K562 (cell line): ENCODE measurements around the gene FAM177B. TPM values are rescaled to one million over a fixed set of nuclear protein-coding genes. Genes with fewer than 3 reads are reported as not detected.
A peak's percentile ranks its signal among the peaks of the same experiment; 100 is the strongest.

Experiments used
- BRF1 ChIP-seq: IDR thresholded peaks from 3 replicates; pipeline ENCODE4 v1.6.1; 2011; ENCODE audit warnings: borderline replicate concordance, mild to moderate bottlenecking; ENCODE audit not compliant: insufficient read length; ENCODE audit errors: extremely low read depth
- CXXC5 ChIP-seq: fragments of 250-450 bp; sonication (Bioruptor Pico); IDR thresholded peaks from 2 replicates; pipeline ENCODE4 v1.8.0; 2022; ENCODE audit warnings: inconsistent platforms, mild to moderate bottlenecking, moderate library complexity
- DNMT1 ChIP-seq: fragments of 450-650 bp; IDR thresholded peaks from 2 replicates; pipeline ENCODE4 v1.6.1; 2016; ENCODE audit warnings: antibody characterized with exemption, mild to moderate bottlenecking
- ELF4 ChIP-seq: fragments of 450-650 bp; formaldehyde crosslinking; IDR thresholded peaks from 2 replicates; pipeline ENCODE4 v1.4.0; 2022; ENCODE audit warnings: missing genetic modification characterization
- ETS2 ChIP-seq: IDR thresholded peaks from 2 replicates; pipeline ENCODE4 v1.6.1; 2016; ENCODE audit warnings: borderline replicate concordance, missing genetic modification characterization, mild to moderate bottlenecking, moderate library complexity, missing compliant biosample characterization; ENCODE audit not compliant: poor library complexity, severe bottlenecking
- GABPA ChIP-seq: fragments of 200-800 bp; sonication (Bioruptor generic); conservative IDR thresholded peaks from 2 replicates; pipeline ENCODE4 v1.6.1; 2016; ENCODE audit warnings: low read depth, missing genetic modification characterization, missing compliant biosample characterization
- HLTF ChIP-seq: fragments of 450-650 bp; IDR thresholded peaks from 2 replicates; pipeline ENCODE4 v1.6.1; 2016
- NCOR1 ChIP-seq: fragments of 450-650 bp; IDR thresholded peaks from 2 replicates; pipeline ENCODE4 v1.6.1; 2016; ENCODE audit warnings: mild to moderate bottlenecking, moderate library complexity
- PHF20 ChIP-seq: fragments of 450-650 bp; IDR thresholded peaks from 2 replicates; pipeline ENCODE4 v1.6.1; 2018; ENCODE audit not compliant: partially characterized antibody
- SMAD3 ChIP-seq: fragments of 450-650 bp; formaldehyde crosslinking; conservative IDR thresholded peaks from 2 replicates; pipeline ENCODE4 v1.4.0; 2020; ENCODE audit warnings: mild to moderate bottlenecking
- SMARCA4 ChIP-seq: fragments of 450-650 bp; IDR thresholded peaks from 2 replicates; pipeline ENCODE4 v1.6.1; 2016
- SNIP1 ChIP-seq: fragments of 450-650 bp; IDR thresholded peaks from 2 replicates; pipeline ENCODE4 v1.7.1; 2017; ENCODE audit warnings: low read depth, mild to moderate bottlenecking
- TOE1 ChIP-seq, 2 experiments: fragments of 450-650 bp in 1 of 2; sonication (generic) in 1 of 2; formaldehyde crosslinking in 1 of 2; IDR thresholded peaks; 2 replicates each; pipeline versions ENCODE4 v1.7.1 to v1.8.0; 2016 to 2022; ENCODE audit warnings: borderline replicate concordance in 2 of 2, mild to moderate bottlenecking in 2 of 2, antibody characterized with exemption in 1 of 2, inconsistent platforms in 1 of 2, low read depth in 1 of 2, missing genetic modification reagents in 1 of 2, moderate library complexity in 1 of 2
- ZNF263 ChIP-seq: sonication (generic); formaldehyde crosslinking; IDR thresholded peaks from 2 replicates; pipeline ENCODE4 v1.8.0; 2022; ENCODE audit warnings: mild to moderate bottlenecking, missing genetic modification reagents, borderline replicate concordance
- ZNF444 ChIP-seq: fragments of 250-450 bp; sonication (Bioruptor Pico); IDR thresholded peaks from 2 replicates; pipeline ENCODE4 v1.4.0; 2020; ENCODE audit warnings: mild to moderate bottlenecking, moderate library complexity
- ZNF764 ChIP-seq: fragments of 250-450 bp; sonication (Bioruptor Pico); IDR thresholded peaks from 2 replicates; pipeline ENCODE4 v1.4.0; 2020; ENCODE audit warnings: low read depth, mild to moderate bottlenecking, moderate library complexity
- polyA plus RNA-seq, 8 experiments: library from polyadenylated mRNA; depleted of rRNA in 4 of 8; stranded (reverse) in 5 of 8; unstranded in 3 of 8; fragments of >200 nt; fragmentation: Nextera tagmentation in 2 of 8; fragmentation: Illumina TruSeq in 1 of 8; extraction: Ambion mirVana in 2 of 8; extraction: Trizol in 1 of 8; gene quantifications; 2 replicates each; pipeline versions ENCODE4 v1.2.1 to v1.2.3, GENCODE V29; 2011 to 2014; ENCODE audit warnings: inconsistent platforms in 1 of 8, missing spikeins in 1 of 8
- total RNA-seq, 7 experiments: library from RNA; depleted of rRNA in 6 of 7; stranded (reverse); fragments of >200 nt in 6 of 7; fragmentation: Illumina TruSeq in 2 of 7; extraction: Trizol in 2 of 7; gene quantifications; 2 replicates each; pipeline versions ENCODE4 v1.2.1 to v1.2.3, GENCODE V29; 2011 to 2021; ENCODE audit warnings: low replicate concordance in 1 of 7
- TF ChIP-seq, protein P1 (sequence below): sonication (generic); formaldehyde crosslinking; IDR thresholded peaks from 2 replicates; pipeline ENCODE4 v1.8.0; 2022; ENCODE audit warnings: missing genetic modification reagents, mild to moderate bottlenecking, moderate library complexity, borderline replicate concordance
- TF ChIP-seq, protein P2 (sequence below), 3 experiments: fragments of 200-800 bp in 1 of 3; fragments of 250-450 bp in 1 of 3; fragments of 450-650 bp in 1 of 3; sonication (Bioruptor Pico) in 1 of 3; sonication (Bioruptor generic) in 1 of 3; formaldehyde crosslinking in 1 of 3; IDR thresholded peaks; 2 replicates each; pipeline versions ENCODE4 v1.6.1 to v1.8.0; 2016 to 2022; ENCODE audit warnings: mild to moderate bottlenecking in 2 of 3, missing genetic modification characterization in 2 of 3, missing compliant biosample characterization in 1 of 3, moderate library complexity in 1 of 3
- TF ChIP-seq, protein P3 (sequence below): sonication (generic); formaldehyde crosslinking; IDR thresholded peaks from 2 replicates; pipeline ENCODE4 v1.8.0; 2022; ENCODE audit warnings: missing genetic modification reagents, mild to moderate bottlenecking, borderline replicate concordance

FAM177B gene
- total and polyA plus RNA-seq, 9 of the 15 experiments (the other 6 are each of a cell fraction or from before 2014, with no cell fraction given): not detected

DNA sequence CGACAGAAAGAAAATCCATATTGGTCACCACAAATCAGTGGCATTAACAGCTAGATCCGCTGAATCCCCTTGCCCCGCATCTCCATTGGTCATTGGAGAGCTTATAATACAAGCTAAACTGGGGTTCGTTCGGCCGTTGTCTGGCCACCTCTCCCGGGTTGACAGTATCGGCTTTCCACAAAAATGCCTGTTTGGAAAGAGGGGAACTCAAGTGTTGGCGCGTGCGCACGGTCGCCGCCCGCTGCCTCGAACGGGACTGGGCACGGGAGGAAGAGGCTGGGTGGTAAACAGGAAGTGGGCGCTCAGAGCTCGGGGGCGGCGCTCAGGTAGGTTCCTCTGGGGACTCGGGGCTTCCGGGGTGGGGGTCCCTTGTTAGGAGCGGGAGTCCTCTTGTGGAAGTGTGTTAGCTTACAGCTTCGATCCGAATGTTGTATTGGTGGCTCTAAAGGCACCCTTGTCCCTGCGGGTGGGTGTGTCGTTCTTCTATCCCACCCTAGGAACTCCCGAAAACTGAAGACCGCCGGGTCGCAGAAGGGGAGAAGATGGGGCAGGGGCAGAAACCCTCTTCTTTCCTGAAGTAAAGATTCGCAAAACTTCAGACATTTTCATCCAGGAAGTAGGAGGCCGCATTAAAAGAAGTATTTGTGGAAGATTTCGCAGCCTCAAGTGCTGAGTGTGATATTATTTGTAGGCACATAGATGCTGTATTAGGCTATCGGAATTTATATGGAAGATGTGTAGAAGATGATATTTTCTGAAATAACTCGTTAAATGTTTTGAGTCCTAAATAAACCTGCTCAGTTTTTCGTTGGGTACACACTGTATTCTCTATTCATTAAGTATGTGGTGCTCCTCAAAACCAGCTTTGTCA, 23.7 kb upstream of the FAM177B start (continued):
- TF ChIP-seq, protein P1, sequence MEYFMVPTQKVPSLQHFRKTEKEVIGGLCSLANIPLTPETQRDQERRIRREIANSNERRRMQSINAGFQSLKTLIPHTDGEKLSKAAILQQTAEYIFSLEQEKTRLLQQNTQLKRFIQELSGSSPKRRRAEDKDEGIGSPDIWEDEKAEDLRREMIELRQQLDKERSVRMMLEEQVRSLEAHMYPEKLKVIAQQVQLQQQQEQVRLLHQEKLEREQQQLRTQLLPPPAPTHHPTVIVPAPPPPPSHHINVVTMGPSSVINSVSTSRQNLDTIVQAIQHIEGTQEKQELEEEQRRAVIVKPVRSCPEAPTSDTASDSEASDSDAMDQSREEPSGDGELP (CRISPR knock-in tag): peak; percentile 63; the same call in 1 of the 2 replicates
- TF ChIP-seq ZNF263 (no peak), SMARCA4 (0 out of 2 replicates have a peak, but pooled peaks have one; percentile 18), BRF1 (no peak), DNMT1 (no peak), PHF20 (peak; percentile 68), GABPA (tag) (peak; percentile 92), SMAD3 (CRISPR knock-in tag) (no peak), SNIP1 (no peak), HLTF (no peak), ETS2 (no peak), CXXC5 (no peak; the same call in none of the 2 replicates), TOE1 (IDR thresholded peaks at IDR 0.05; ENCODE audit: borderline replicate concordance) (no peak), TOE1 (CRISPR knock-in tag; IDR thresholded peaks at IDR 0.05; ENCODE audit: borderline replicate concordance, low read depth) (no peak), ZNF444 (no peak), NCOR1 (peak; percentile 21; the same call in 1 of the 2 replicates), ZNF764 (CRISPR knock-in tag) (no peak), ELF4 (CRISPR knock-in tag) (peak; percentile 81)
- TF ChIP-seq, protein P2, sequence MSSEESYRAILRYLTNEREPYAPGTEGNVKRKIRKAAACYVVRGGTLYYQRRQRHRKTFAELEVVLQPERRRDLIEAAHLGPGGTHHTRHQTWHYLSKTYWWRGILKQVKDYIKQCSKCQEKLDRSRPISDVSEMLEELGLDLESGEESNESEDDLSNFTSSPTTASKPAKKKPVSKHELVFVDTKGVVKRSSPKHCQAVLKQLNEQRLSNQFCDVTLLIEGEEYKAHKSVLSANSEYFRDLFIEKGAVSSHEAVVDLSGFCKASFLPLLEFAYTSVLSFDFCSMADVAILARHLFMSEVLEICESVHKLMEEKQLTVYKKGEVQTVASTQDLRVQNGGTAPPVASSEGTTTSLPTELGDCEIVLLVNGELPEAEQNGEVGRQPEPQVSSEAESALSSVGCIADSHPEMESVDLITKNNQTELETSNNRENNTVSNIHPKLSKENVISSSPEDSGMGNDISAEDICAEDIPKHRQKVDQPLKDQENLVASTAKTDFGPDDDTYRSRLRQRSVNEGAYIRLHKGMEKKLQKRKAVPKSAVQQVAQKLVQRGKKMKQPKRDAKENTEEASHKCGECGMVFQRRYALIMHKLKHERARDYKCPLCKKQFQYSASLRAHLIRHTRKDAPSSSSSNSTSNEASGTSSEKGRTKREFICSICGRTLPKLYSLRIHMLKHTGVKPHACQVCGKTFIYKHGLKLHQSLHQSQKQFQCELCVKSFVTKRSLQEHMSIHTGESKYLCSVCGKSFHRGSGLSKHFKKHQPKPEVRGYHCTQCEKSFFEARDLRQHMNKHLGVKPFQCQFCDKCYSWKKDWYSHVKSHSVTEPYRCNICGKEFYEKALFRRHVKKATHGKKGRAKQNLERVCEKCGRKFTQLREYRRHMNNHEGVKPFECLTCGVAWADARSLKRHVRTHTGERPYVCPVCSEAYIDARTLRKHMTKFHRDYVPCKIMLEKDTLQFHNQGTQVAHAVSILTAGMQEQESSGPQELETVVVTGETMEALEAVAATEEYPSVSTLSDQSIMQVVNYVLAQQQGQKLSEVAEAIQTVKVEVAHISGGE (CRISPR knock-in tag; IDR thresholded peaks at IDR 0.05): peak in 1 of 3 experiments; percentile 67; a peak in 1 of 6 replicates
- TF ChIP-seq, protein P3, sequence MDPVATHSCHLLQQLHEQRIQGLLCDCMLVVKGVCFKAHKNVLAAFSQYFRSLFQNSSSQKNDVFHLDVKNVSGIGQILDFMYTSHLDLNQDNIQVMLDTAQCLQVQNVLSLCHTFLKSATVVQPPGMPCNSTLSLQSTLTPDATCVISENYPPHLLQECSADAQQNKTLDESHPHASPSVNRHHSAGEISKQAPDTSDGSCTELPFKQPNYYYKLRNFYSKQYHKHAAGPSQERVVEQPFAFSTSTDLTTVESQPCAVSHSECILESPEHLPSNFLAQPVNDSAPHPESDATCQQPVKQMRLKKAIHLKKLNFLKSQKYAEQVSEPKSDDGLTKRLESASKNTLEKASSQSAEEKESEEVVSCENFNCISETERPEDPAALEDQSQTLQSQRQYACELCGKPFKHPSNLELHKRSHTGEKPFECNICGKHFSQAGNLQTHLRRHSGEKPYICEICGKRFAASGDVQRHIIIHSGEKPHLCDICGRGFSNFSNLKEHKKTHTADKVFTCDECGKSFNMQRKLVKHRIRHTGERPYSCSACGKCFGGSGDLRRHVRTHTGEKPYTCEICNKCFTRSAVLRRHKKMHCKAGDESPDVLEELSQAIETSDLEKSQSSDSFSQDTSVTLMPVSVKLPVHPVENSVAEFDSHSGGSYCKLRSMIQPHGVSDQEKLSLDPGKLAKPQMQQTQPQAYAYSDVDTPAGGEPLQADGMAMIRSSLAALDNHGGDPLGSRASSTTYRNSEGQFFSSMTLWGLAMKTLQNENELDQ (CRISPR knock-in tag): no peak; the same call in 1 of the 2 replicates
